K562 (cell line): ENCODE results near the gene SIGLEC14. TPM values are rescaled to one million over a fixed set of nuclear protein-coding genes. Genes with fewer than 3 reads are reported as not detected.
"Not testable (repeated sequence)": the region's sequence is repeated elsewhere in the genome, so short reads cannot be mapped to it uniquely, and the experiment has no call there.

ENCODE experiments used
- ATAC-seq: fragments of 200-7000 bp; cut with Tn5 transposase; 3 replicates; pipeline ENCODE4 v1.9.1; 2020; ENCODE audit warnings: moderate library complexity
- BruUV-seq: library from RNA; stranded (reverse); fragments of 400-500 nt; replicated peaks from 2 replicates; lab custom pipeline; 2021; lab: Mats Ljungman, UMichigan
- CTCF ChIA-PET: fragments of 300-600 bp; formaldehyde crosslinking; extraction: SDS; loops from one replicate; lab custom pipeline; 2021; ENCODE audit warnings: low intra/inter-chr PET ratio; lab: Yijun Ruan, JAX
- POLR2A ChIA-PET: fragments of 300-600, 350-650 bp; sonication (Branson Sonifier 250); formaldehyde crosslinking; extraction: SDS; loops from one replicate; lab custom pipeline; 2021; ENCODE audit warnings: antibody characterized with exemption, inconsistent platforms; lab: Yijun Ruan, JAX
- DNase-seq, 4 experiments: peaks; one replicate each; pipeline versions ENCODE4 v3.0.0 to v3.0.0-alpha.2; 2011 to 2018; ENCODE audit warnings: low spot score in 3 of 4, mixed read lengths in 3 of 4; ENCODE audit errors: extremely low read depth in 1 of 4
- FAIRE-seq: peaks from 2 replicates; lab custom pipeline; 2011; peaks lifted over from hg19 to GRCh38; lab: Jason Lieb, UNC
- H2AFZ ChIP-seq: 2 replicates; pipeline ENCODE4 v1.6.0; 2011; ENCODE audit warnings: low read depth, low read length, control low read depth, inconsistent platforms
- H3K27ac ChIP-seq: fragments of 200-600 bp; 3 replicates; pipeline ENCODE4 v1.8.0; 2011; ENCODE audit warnings: low read depth, mild to moderate bottlenecking, control low read depth, inconsistent platforms, low read length, moderate library complexity, mixed read lengths; ENCODE audit errors: extremely low read depth
- H3K27me3 ChIP-seq, 2 experiments: fragments of 300-600 bp in 1 of 2; 2 replicates in 1 of 2; 3 replicates in 1 of 2; pipeline versions ENCODE4 v1.6.0 to v1.8.0; 2011; ENCODE audit warnings: inconsistent platforms in 2 of 2, low read length in 2 of 2, mild to moderate bottlenecking in 1 of 2, mixed read lengths in 1 of 2, moderate library complexity in 1 of 2; ENCODE audit not compliant: control insufficient read depth in 2 of 2, insufficient read depth in 2 of 2
- H3K36me3 ChIP-seq: fragments of 300-600 bp; 3 replicates; pipeline ENCODE4 v1.8.0; 2011; ENCODE audit warnings: mild to moderate bottlenecking, low read length, inconsistent platforms; ENCODE audit not compliant: control insufficient read depth, insufficient read depth
- H3K4me1 ChIP-seq, 2 experiments: fragments of 200-600 bp in 1 of 2; replicated peaks in 1 of 2; 2 replicates in 1 of 2; 3 replicates in 1 of 2; pipeline versions ENCODE4 v1.5.1 to v1.8.0; 2011; ENCODE audit warnings: inconsistent platforms in 2 of 2, low read length in 2 of 2, mild to moderate bottlenecking in 1 of 2, mixed read lengths in 1 of 2, moderate library complexity in 1 of 2; ENCODE audit not compliant: control insufficient read depth in 2 of 2, insufficient read depth in 2 of 2
- H3K4me2 ChIP-seq: 2 replicates; pipeline ENCODE4 v1.6.1; 2011; ENCODE audit warnings: low read length, control low read depth, inconsistent platforms, mixed read lengths; ENCODE audit not compliant: insufficient read depth
- H3K4me3 ChIP-seq: fragments of 200-600 bp; sonication (generic), shearing (Covaris generic); 2 replicates; pipeline ENCODE4 v1.5.1; 2016; ENCODE audit warnings: control low read depth, inconsistent platforms
- H3K79me2 ChIP-seq: fragments of 200-600 bp; 3 replicates; pipeline ENCODE4 v1.8.0; 2011; ENCODE audit warnings: low read length, inconsistent platforms; ENCODE audit not compliant: control insufficient read depth, insufficient read depth
- H3K9ac ChIP-seq, 2 experiments: 2 replicates each; pipeline versions ENCODE4 v1.6.0 to v1.6.1; 2011; ENCODE audit warnings: low read depth in 2 of 2, low read length in 2 of 2, control low read depth in 1 of 2, inconsistent platforms in 1 of 2, mild to moderate bottlenecking in 1 of 2, mixed read lengths in 1 of 2; ENCODE audit not compliant: insufficient read depth in 1 of 2
- H3K9me1 ChIP-seq: one replicate; pipeline ENCODE4 v1.6.0; 2011; ENCODE audit warnings: inconsistent platforms, mild to moderate bottlenecking, low read length, moderate library complexity; ENCODE audit not compliant: control insufficient read depth, insufficient read depth
- H3K9me3 ChIP-seq: replicated peaks from 2 replicates; pipeline ENCODE4 v1.5.1; 2011; ENCODE audit warnings: low read depth, low read length, inconsistent platforms; ENCODE audit not compliant: control insufficient read depth, insufficient read depth
- H4K20me1 ChIP-seq: replicated peaks from 2 replicates; pipeline ENCODE4 v1.6.1; 2011; ENCODE audit warnings: low read length, inconsistent platforms, mixed read lengths; ENCODE audit not compliant: control insufficient read depth, insufficient read depth
- BHLHE40 ChIP-seq: IDR thresholded peaks from 2 replicates; pipeline ENCODE4 v1.6.1; 2011; ENCODE audit warnings: low read length, improper control_type of control experiment
- E2F5 ChIP-seq: sonication (generic); formaldehyde crosslinking; IDR thresholded peaks from 2 replicates; pipeline ENCODE4 v1.8.0; 2022; ENCODE audit warnings: mild to moderate bottlenecking, missing genetic modification reagents
- KDM1A ChIP-seq, 2 experiments: fragments of 450-650 bp; IDR thresholded peaks; 2 replicates each; pipeline ENCODE4 v1.6.1; 2016; ENCODE audit warnings: mild to moderate bottlenecking in 2 of 2
- MCM7 ChIP-seq, 2 experiments: fragments of 450-650 bp; IDR thresholded peaks; 2 replicates each; pipeline ENCODE4 v1.6.1; 2016 to 2018
- PHF20 ChIP-seq: fragments of 450-650 bp; IDR thresholded peaks from 2 replicates; pipeline ENCODE4 v1.6.1; 2018; ENCODE audit not compliant: partially characterized antibody
- POLR2B ChIP-seq: fragments of 450-650 bp; IDR thresholded peaks from 2 replicates; pipeline ENCODE4 v1.6.1; 2018; ENCODE audit warnings: low read depth; ENCODE audit not compliant: partially characterized antibody
- RAD21 ChIP-seq, 2 experiments: fragments of 250-450 bp in 1 of 2; fragments of 450-650 bp in 1 of 2; sonication (Bioruptor Pico) in 1 of 2; formaldehyde crosslinking in 1 of 2; IDR thresholded peaks in 1 of 2; conservative IDR thresholded peaks in 1 of 2; 2 replicates each; pipeline versions ENCODE4 v1.4.0 to v1.8.0; 2020 to 2022; ENCODE audit warnings: mild to moderate bottlenecking in 2 of 2, moderate library complexity in 1 of 2
- RFX5 ChIP-seq: IDR thresholded peaks from 2 replicates; pipeline ENCODE4 v1.6.1; 2011; ENCODE audit warnings: low read depth, mild to moderate bottlenecking, improper control_type of control experiment, low read length
- ZFPM2 ChIP-seq: fragments of 250-450 bp; sonication (Bioruptor Pico); IDR thresholded peaks from 2 replicates; pipeline ENCODE4 v1.5.1; 2022; ENCODE audit warnings: mild to moderate bottlenecking
- WGBS: fragments of 100-300 bp; shearing (Covaris generic); methylation state at CpG from one replicate; pipeline ENCODE4 v1.1.6; 2016; ENCODE audit warnings: low coverage, mixed read lengths; ENCODE audit not compliant: insufficient coverage; ENCODE audit errors: missing lambda C conversion rate; 5-methylcytosine and 5-hydroxymethylcytosine counted together
- in situ Hi-C: fragments of 300-500 bp; cut with MboI; formaldehyde crosslinking; loops from 4 replicates; pipeline ENCODE4 v1.15.0; 2018; ENCODE audit warnings: inconsistent platforms, mixed read lengths
- intact Hi-C: fragments of 100-400 bp; cut with micrococcal nuclease; formaldehyde crosslinking; loops from 2 replicates; pipeline ENCODE4 v1.14.2; 2022
- polyA plus RNA-seq, 8 experiments: library from polyadenylated mRNA; depleted of rRNA in 4 of 8; stranded (reverse) in 5 of 8; unstranded in 3 of 8; fragments of >200 nt; fragmentation: Nextera tagmentation in 2 of 8; fragmentation: Illumina TruSeq in 1 of 8; extraction: Ambion mirVana in 2 of 8; extraction: Trizol in 1 of 8; gene quantifications; 2 replicates each; pipeline versions ENCODE4 v1.2.1 to v1.2.3, GENCODE V29; 2011 to 2014; ENCODE audit warnings: inconsistent platforms in 1 of 8, missing spikeins in 1 of 8
- total RNA-seq, 7 experiments: library from RNA; depleted of rRNA in 6 of 7; stranded (reverse); fragments of >200 nt in 6 of 7; fragmentation: Illumina TruSeq in 2 of 7; extraction: Trizol in 2 of 7; gene quantifications; 2 replicates each; pipeline versions ENCODE4 v1.2.1 to v1.2.3, GENCODE V29; 2011 to 2021; ENCODE audit warnings: low replicate concordance in 1 of 7

The SIGLEC14 gene
- total and polyA plus RNA-seq, 9 of the 15 experiments (the other 6 are each of a cell fraction or from before 2014, with no cell fraction given), result not detected

- FAIRE-seq, H3K9ac ChIP-seq, intact Hi-C loops, POLR2A ChIA-PET, H3K79me2 ChIP-seq, H3K9me3 ChIP-seq, CTCF ChIA-PET, H3K4me1 ChIP-seq, DNase-seq, ATAC-seq, H4K20me1 ChIP-seq, BruUV-seq, H3K36me3 ChIP-seq, in situ Hi-C loops, H3K9me1 ChIP-seq, H2AFZ ChIP-seq, H3K4me2 ChIP-seq, H3K27ac ChIP-seq, H3K4me3 ChIP-seq: not testable (repeated sequence)
- peaks cover 30 to 49% of the 10 kb centered on the region in 2 experiments for H3K27me3 ChIP-seq
- TF ChIP-seq BHLHE40, result 0 out of 2 replicates have a peak, but pooled peaks have one; percentile 29
- WGBS, result 5% methylated on average over 8 of the region's 13 CpGs
Measured at GRCh38 chr19:51630315-51630714, 16.3 kb downstream of the SIGLEC14 start, which contains the start of gene SIGLEC5. Gene SIGLEC5, minus strand, starts transcription at chr19:51630401. Its CDS starts 66 bp downstream, at chr19:51630335.

GRCh38 chr19:51628153-51628939 lies 18.3 kb downstream of the SIGLEC14 start:
- Histone ChIP-seq H3K27me3 (peaks cover 38 to 58% of the 10 kb centered on the region in 2 experiments), H4K20me1 (no peaks in the 10 kb centered on the region), H3K9me1 (no peaks in the 10 kb centered on the region), H3K4me1 (peaks cover 0 to 3% of the 10 kb centered on the region in 2 experiments; a peak in 1 of 5 replicates), H3K9me3 (no peaks in the 10 kb centered on the region), H3K4me2 (no peak overlapping the region), H3K4me3 (no peak overlapping the region), H3K27ac (no peak overlapping the region), H3K79me2 (no peaks in the 10 kb centered on the region), H3K9ac (no peak overlapping the region), H2AFZ (no peak overlapping the region), H3K36me3 (no peaks in the 10 kb centered on the region)
- in situ Hi-C loops, result no loop called here
- DNase-seq (peak in 1 of 4 experiments; percentile 15), ATAC-seq (peak; percentile 63), FAIRE-seq (no peak)
- no TSS peak for BruUV-seq
- ChIA-PET CTCF (no interaction called here), POLR2A (interaction anchor here (0.6 to 0.8 kb wide), 2 partner anchors 13 to 176 kb away, joined by 3 to 4 read pairs; no protein-coding TSS in a partner anchor)
- TF ChIP-seq PHF20 (peak; percentile 25), KDM1A (IDR thresholded peaks at IDR 0.05) (peak in 1 of 2 experiments; percentile 48; a peak in 1 of 4 replicates), RFX5 (no peak), MCM7 (IDR thresholded peaks at IDR 0.05) (no peak), ZFPM2 (CRISPR knock-in tag) (no peak), E2F5 (CRISPR knock-in tag) (no peak), POLR2B (no peak), RAD21 (CRISPR knock-in tag; conservative IDR thresholded peaks at IDR 0.05 in 1 of 2, IDR thresholded peaks at IDR 0.05 in 1 of 2) (0 out of 4 replicates have a peak, but pooled peaks of 1 of the 2 experiments have one; percentile 6)
- WGBS, result 17% methylated on average over 14 of the region's 14 CpGs
- intact Hi-C loops, result no loop called here
